ENCODE measurements around the gene GPR15LG.

GPR15LG gene

DNA sequence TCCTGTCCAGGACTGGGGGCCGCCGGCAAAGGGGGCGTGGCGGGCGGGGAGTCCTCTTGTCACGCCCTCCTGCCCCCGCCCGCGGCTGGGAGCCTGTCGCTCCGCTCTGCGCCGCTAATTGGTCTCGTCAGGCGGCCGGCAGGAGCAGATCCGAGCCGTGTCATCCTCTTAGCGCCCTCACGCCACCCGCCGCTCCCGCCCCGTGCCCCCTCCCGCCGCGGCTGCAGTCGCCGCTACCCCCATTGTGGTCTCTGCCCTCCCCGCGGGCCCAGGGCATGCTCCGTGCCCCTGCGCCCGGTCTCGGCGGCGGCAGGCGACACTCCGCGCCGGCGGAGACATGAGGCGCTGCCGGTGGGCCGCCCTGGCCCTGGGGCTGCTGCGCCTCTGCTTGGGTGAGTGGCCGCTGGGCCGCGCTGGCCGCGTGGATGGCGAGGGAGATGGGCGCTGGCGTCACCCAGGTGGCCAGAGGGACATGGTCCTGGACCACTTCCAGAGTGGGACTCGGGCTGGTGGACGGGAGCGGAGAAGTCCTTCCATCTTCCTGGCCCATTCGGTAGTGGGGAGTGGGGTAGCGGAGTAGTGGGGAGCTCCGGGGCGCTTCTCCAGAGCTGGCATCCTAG lies 20.9 kb downstream of the GPR15LG start, which contains the start of gene CDHR1:
CDHR1 (plus strand) TSS at position 114 of the 620 bp plus-strand sequence; CDS start at position 338, 224 bp downstream.
- DNase-seq = no peak

DNA sequence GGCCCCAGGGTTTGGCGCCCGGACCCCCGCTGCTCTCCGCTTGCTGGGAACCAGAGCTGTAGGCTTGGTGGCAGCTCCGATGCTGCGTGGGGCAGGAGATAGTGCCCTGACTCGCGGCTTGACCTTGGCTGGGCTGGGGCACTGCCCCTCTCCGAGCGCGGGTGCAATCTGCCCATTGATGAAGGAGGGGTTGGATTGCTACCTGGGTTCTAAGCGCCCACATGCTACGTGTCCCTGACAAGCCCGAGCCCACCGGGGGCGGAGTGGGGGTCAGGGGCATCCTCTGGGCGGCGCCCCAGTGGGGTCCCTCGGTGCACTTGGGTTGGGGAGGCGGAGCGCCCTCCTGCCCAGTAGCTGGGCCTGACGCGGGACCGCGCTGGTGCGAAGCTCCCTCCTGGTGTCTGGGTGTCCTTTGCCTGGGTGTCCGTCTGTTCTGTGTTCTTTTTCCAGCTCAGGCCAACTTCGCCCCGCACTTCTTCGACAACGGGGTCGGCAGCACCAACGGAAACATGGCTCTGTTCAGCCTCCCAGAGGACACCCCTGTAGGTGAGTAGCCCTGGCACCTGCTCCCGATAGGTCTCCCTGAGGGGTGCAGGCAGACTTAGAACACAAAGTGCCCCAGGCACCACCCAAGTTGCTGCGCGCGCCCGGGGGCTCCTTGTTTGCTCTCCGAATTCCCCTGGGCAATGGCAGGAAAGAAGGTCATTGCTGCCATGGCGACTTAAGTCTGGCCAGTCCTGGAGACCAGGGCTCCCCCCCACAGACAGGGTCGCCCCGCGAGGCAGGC lies 21.6 kb downstream of the GPR15LG start:
- DNase-seq = no peak

GRCh38 chr10:84196083-84196482 lies 22.5 kb downstream of the GPR15LG start:
- DNase-seq = no peak

DNA sequence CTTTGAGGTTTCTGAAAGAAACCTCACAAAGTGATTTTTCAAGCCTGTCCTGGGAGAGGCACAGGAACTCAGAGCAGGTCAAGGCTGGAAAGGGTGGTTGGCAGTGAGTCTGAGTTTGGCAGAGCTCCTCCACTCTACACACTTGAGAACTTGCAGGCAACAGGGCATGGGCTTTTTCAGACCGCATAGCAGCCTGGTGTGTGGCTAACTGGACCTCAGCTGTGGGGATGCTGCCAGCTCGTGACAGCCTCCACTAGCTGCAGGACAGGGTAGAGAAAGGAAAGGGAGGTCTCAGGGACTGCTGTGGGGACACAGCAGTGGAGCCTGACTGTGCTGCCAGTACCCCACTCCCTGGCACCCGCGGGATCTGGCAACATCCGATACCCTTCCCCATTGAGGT lies 23.3 kb downstream of the GPR15LG start:
- DNase-seq = no peak

DNA sequence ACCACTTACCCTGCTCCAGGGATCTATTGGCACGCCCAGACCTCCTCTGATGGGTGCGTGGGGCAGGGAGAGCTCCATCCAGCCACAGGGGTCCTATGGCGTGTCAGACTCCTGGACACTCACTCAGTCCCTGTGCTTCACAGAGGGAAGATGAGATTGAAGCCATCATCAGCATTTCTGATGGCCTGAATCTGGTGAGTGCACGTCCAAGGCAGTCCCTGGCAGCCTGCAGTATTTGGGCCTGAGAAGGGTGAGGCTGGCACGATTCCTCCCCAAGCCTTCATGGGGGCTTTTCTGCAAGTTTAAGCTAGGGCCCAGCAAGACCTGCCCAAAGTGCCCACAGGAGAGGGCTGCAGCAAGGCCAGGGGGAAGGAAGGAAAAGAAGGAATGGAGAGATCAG lies 24.0 kb downstream of the GPR15LG start:
- DNase-seq = no peak

DNA sequence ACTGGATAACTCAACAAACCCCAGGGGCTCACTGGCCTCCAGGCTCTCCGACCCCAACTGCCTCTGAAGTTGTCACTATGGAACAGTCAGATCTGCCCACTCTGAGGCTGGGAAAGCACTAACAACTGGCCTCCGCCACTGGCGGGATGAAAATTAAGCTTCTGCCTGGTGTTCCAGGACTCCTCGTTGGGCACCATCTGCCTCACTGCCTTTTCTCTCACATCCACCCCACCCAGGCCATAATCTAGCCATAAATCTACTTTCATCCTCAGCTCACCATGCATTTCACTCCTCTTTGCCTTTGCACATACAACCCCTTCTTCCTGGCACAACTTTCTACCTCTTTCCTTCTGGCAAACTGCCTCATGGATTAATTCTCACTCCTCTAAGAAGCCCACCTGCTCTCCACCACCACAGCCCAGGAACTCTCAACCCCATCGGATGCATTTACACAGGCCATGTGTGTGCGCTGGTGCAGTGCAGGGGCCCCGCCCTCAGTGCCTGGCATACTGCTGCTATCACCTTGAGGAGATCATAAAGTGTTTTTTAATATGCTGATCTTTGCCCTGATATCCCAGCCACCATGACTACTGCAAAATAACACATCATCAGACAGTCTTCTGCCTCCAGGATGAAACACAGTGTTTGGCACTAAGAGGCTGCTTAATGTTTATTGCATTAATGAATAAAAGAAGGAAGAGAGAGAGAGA lies 24.8 kb downstream of the GPR15LG start:
- no peak for DNase-seq

DNA sequence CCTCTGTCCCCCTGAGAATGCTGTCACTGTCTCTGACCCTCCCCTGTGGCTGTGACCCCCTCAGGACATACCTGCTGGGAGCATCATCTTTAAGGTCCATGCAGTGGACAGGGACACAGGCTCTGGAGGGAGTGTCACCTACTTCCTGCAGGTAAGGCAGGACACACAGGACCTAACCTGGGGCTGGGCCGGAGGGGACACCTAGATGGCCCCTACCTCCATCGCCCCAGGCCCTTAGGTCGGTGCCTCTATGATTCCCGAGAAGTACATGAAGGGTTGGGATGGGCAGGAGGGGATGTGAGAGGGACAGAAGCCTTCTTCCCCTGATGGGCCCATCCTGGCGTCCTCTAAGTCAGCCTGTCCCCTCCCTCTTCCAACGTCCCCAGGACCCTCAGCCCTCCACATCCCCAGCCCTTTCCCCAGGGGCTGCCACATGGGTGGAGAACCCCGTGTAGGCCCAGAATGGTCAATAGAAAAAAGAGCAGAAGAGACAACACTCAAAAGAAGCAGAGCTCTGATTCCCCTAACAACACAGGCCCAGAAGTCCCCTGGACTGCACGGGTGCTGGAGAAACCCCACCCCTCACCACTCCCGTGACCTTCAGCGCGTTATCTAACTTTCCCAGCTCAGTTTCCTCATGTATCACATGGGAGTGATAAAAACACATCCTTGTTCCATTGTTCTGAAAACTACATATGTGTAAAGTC lies 27.1 kb downstream of the GPR15LG start:
- no peak for DNase-seq

DNA sequence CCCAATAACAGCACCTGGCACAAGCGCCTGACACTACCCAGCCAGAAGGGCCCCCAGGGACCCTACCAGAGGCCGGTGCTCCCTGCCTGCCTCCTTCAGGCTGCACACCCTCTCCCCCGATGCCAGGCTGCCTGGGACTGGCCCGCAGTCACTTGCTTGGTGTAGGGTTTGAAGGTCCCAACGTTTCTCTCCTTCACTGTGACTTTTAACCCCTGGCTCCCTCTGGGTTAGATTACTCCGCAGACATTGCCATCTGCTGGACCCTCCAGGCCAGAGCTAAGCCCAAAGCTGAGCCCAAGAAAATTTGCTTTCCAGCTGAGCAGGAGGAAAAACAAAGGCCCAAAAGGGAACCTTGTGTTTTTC lies 27.6 kb downstream of the GPR15LG start:
- no peak for DNase-seq

GRCh38 chr10:84201682-84202081 lies 28.1 kb downstream of the GPR15LG start:
- DNase-seq = no peak

GRCh38 chr10:84202349-84202748 lies 28.7 kb downstream of the GPR15LG start:
- DNase-seq = no peak

GRCh38 chr10:84204122-84204521 lies 30.5 kb downstream of the GPR15LG start:
- DNase-seq = no peak

DNA sequence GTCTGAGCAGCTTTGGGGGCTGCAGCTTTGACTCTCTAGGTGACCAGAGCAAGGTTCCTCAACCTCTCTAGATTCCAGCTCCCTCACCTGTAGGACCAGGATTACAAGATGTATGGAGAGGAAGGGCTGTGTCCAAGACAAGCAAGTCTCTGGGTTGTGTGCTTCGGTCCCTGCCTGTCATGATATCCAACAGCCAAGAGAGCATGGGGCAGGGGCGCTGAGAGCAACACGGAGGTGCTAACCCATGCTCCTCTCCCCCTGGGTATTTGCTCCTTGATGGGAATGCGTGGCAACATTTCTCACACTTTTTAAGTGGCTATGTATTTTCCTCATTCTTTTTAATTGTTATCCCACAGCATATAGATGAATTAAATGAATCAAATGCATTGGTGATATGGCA lies 31.0 kb downstream of the GPR15LG start:
- no peak for DNase-seq

- no peak for DNase-seq
Observed at GRCh38 chr10:84205049-84205852, 31.6 kb downstream of the GPR15LG start.

- DNase-seq = no peak
Observed at GRCh38 chr10:84205853-84206525, 32.4 kb downstream of the GPR15LG start.

DNA sequence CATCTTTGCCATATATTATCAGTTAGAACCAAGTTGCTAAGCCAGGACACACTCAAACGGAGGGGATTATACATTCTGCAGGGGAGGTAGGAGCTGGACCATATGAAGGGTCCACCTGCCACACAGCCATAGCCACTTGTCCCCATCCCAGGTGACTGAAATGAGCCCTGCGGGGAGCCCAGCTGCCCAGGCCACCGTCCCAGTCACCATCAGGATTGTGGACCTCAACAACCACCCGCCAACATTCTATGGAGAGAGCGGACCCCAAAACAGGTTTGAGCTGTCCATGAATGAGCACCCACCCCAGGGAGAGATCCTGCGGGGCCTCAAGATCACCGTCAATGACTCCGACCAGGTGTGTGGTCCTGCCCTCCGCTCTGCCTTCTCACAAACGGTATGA lies 34.4 kb downstream of the GPR15LG start:
- no peak for DNase-seq

DNA sequence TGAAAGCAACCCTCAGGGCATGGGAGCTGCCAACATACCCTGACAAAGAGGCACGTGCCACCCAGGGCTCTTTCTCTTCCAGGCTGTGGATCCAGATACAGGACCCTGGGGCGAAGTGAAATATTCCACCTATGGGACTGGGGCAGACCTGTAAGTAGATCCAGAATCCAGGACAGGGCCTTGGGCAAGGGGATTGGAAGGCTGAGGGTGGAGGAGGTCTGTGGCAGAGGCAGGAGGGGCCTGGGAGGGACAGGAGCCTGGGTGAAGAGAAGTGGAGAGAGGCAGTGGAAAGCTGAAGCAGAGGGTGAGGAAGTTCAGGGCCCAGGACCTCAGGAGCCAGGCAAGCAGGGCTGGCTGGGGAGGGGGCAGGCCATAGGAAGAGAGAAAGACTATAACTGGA lies 38.0 kb downstream of the GPR15LG start:
- no peak for DNase-seq

GRCh38 chr10:84212014-84212413 lies 38.4 kb downstream of the GPR15LG start:
- no peak for DNase-seq

DNA sequence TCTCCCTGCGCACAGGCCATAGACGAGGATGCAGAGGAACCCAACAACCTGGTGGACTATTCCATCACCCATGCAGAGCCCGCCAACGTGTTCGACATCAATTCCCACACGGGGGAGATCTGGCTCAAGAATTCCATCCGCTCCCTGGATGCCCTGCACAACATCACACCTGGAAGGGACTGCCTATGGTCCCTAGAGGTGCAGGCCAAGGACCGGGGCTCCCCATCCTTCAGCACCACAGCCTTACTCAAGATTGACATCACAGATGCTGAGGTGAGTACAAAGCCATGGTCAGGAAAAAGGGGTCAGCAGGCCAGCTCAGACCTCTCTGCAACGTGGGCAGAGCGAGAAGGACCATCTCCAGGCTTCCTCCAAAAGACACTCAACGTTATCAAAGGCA lies 39.5 kb downstream of the GPR15LG start:
- DNase-seq = no peak

DNA sequence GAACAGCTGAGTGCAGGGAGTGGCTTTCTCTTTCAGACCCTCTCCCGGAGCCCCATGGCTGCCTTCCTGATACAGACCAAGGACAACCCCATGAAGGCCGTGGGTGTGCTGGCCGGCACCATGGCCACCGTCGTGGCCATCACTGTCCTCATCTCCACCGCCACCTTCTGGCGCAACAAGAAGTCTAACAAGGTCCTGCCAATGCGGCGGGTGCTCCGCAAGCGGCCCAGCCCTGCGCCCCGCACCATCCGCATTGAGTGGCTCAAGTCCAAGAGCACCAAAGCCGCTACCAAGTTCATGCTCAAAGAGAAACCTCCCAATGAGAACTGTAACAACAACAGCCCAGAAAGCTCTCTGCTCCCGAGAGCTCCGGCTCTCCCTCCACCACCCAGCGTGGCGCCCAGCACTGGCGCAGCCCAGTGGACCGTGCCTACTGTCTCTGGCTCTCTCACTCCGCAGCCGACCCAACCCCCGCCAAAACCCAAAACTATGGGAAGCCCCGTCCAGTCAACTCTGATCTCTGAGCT lies 40.5 kb downstream of the GPR15LG start:
- DNase-seq = no peak

DNA sequence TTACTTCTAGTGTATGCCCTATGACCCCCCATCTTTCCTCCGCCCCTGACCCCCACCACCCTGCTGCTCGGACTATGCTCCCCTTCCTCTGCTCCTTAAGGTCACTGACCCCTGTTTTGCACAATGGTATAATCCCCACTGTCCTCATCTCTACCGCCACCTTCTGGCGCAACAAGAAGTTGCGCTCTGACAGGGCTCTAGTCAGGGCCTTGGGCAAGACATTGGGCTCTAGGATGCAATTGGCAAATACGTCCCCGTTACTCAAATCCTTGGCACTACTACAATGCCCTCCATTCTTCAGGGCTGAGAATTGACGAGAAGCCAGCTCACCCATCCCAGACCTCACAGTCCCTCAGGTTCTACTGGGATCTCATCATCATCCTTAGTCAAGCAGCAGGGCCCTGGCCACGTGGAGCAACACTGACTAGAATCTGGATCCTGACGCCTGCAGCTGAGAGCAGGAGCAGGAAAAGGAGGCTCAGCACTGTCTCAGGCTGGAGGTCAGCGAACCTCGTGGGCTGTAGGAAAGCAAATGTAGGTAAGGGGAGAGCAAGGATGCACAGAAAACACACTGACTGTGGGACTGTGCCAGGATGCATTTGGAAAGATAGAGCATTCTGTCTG lies 41.1 kb downstream of the GPR15LG start:
- DNase-seq = no peak

- DNase-seq = no peak
Observed at GRCh38 chr10:84216834-84217233, 43.2 kb downstream of the GPR15LG start.
